Stimulated activated CD8-positive, alpha-beta memory T cell treated with anti-CD3 and anti-CD28 coated beads, Interleukin-15, amount 100 ng/mL, for 48 hours (primary cell): ENCODE data around the gene SLC35G2.
"Not testable (repeated sequence)": the region's sequence is repeated elsewhere in the genome, so short reads cannot be mapped to it uniquely, and the experiment has no call there.

Experiments used
- DNase-seq, 2 donors: peaks; one replicate each; pipeline ENCODE4 v3.0.0-alpha.2; 2020; ENCODE audit warnings: low read depth in 2 of 2

Gene SLC35G2

GRCh38 chr3:136835089-136835812 lies 16.3 kb downstream of the SLC35G2 start:
- no peak for DNase-seq

DNA sequence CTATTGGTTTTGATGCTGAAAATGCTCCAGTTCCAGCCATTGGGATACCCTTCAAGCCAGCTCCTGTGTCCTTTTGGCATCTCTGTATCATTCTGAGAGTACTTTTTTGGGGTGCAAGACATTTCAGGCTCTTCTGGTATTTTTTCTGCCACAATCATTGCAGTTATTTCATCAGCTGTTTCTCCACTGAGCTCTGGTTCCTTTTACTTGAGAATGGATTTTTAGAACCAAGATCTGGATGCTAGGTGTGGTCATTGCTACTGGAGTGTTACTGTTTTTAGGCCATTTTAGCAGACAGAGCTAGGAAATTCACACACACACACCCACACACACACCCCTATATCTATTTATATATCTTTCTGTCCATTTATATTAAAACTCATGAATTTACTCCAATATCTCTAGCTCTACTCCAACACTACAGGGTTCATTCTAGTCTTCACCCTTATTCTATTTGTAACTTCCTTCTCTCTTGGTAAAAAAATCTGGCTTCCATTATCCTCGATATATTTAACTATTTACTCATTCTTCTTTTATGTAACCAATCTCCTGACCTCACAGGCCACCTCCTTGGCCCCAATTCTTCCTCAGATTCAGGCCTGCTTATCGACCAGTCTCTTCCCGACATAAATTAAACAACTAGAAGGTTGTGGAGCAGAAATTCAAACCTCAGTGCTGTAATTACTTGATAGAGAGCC lies 17.0 kb downstream of the SLC35G2 start:
- DNase-seq, result no peak

DNA sequence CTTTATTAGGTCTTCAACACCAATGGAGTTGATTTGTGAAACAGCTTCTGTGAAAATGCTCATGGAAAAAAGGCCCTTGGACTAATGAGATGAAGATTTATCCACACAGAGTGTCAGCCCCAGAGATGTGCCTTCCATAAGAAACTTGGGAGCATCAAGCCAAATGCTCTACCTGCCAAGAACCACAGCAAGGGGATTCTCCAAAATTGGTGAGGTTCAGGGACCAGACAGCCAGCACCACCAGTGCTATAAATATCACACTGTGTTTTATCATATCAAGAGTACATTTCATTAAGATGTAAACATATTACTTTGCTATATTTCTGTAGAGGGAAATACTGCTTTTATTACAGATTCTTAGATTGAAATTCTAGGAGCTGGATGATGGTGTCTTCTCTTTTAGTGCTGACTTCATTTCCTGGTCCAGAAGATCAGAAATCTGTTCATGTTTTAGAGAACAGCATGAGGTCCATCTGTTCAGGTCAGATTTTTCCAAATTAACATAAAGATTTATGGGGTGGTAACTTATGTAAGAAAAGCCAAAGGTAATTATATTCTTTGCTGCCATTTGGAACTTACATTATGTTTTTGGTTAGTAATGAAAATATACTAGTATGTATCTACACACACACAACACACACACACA lies 17.7 kb downstream of the SLC35G2 start:
- no peak for DNase-seq

DNA sequence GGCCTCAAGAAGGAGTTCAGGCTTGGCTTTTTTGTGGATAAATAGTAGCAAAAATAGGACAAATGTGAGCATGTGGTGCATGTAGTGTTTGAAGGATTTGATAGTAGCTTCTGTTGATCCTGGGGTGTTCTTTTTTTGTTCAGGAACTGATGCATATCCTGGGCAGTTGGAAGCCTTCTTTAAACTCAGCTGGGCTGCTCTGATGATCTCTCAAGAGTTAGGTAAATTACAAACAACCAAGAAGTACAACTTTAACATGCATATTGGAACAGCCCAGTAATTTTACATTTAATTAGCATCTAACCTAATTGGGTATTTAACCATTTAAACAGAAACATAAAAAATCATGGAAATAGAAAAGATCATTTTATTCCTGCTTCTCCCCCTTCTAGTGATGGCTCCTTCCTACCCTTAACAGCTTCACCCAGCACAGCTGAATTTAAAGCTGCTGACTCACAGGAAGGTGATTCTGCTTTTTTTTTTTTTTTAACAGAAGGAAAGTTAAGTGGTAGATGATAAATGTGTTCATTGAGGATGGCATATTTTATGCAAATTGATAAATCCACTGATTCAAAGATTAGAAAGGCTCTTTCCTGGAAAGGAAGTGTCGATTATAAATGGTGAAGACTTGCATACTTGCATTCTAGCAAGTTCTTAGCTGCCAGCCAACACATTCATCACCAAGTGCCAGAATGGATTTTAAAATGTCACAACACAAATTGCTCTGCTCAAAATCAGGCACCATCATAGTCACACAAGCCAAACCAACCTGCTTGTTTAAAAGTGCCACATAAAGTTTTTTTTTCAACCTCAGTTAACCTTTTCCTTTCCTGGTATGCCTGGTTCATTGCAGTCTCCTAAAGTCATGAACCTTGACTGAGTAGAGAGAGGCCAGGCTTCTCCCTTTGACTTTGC lies 20.0 kb downstream of the SLC35G2 start:
- DNase-seq, result no peak

DNA sequence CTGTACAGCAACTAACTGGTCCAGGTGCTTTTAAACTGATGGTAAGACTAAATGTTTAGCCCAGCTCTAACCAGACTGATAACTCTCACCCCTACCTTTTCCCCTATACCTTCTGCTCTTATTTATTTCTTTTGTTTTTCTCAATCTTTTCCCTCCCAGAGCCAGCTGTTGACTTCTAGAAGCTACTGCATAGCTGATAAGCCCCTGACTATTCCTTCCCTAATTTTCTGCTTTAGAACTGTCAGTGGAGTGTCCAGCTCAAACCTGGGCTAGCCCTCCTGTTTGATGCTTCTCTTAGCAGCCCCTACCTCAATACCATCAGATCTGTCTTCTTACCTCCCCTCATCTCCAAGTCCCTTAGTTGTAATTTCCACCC lies 20.6 kb downstream of the SLC35G2 start:
- DNase-seq, result no peak

DNA sequence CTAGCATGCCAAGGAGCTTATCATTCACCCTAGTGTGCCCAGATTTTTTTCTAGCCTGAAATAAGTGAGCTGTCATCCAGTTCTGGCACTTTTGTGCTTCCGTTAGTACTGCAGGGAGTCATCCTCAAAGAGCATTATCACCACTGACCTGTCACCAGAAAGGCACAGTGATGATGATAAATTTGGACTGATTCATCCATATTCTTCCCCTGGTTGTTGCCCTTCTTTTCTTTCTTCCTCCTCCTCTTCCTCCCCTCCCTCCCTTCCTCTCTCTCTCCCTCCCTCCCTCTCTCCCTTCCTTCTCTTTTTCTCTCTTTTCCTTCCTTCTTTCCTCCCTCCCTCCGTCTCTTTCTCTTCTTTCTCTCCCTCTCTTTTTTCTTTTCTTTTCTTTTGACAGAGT lies 21.3 kb downstream of the SLC35G2 start:
- no peak for DNase-seq

DNA sequence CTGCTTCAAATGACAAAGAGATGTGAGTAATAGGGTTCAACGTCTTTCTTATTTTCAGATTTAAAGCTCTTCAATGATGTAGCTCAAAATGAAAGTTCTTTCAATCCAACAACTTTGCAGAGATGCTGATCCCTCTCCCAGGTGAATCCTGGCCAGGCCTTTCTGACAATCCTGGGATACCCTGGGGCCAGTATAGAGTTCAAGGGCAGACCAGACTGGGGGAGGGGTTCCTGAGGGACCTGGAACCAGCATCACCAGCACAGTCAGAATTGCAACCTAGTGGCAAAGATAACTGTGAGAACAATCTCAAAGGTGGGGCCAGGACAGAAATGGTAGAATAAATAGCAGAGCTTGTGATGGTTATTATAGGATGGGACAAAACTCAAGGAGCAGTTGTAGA lies 23.4 kb downstream of the SLC35G2 start:
- no peak for DNase-seq

GRCh38 chr3:136844724-136845123 lies 25.8 kb downstream of the SLC35G2 start:
- DNase-seq, result no peak

- no peak for DNase-seq
These were observed 33.3 kb downstream of the SLC35G2 start for GRCh38 chr3:136852180-136852579.

GRCh38 chr3:136856665-136857064 lies 37.7 kb downstream of the SLC35G2 start:
- no peak for DNase-seq

GRCh38 chr3:136858381-136858780 lies 39.5 kb downstream of the SLC35G2 start:
- DNase-seq, result no peak

GRCh38 chr3:136860541-136860940 lies 41.6 kb downstream of the SLC35G2 start:
- no peak for DNase-seq

- DNase-seq, result peak; percentile 98
These were observed 43.1 kb downstream of the SLC35G2 start, which contains the start of gene NCK1 for GRCh38 chr3:136861890-136862616. Gene NCK1 (plus strand): TSS chr3:136862208. CDS start chr3:136928002, 65,794 bp downstream.

GRCh38 chr3:136862617-136863322 lies 43.8 kb downstream of the SLC35G2 start:
- peak; percentile 24 to 37 for DNase-seq

DNA sequence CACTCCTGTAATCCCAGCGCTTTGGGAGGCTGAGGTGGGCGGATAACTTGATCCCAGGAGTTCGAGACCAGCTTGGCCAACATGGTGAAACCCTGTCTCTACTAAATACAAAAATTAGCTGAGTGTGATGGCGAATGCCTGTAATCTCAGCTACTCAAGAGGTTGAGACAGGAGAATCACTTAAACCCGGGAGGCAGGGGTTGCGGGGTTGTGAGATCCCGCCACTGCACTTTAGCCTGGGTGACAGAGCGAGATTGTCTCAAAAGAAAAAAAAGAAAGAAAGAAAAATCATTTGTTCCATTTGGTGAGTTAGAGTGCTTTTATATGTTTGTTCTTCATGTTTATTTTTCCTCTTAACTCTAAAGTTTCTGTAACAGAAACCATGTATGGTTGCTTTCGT lies 50.4 kb downstream of the SLC35G2 start:
- no peak for DNase-seq

GRCh38 chr3:136872258-136872657 lies 53.3 kb downstream of the SLC35G2 start:
- DNase-seq, result not testable (repeated sequence)

GRCh38 chr3:136879510-136879909 lies 60.6 kb downstream of the SLC35G2 start:
- DNase-seq, result not testable (repeated sequence)

GRCh38 chr3:136882571-136882970 lies 63.6 kb downstream of the SLC35G2 start:
- DNase-seq, result no peak

GRCh38 chr3:136883967-136884720 lies 65.2 kb downstream of the SLC35G2 start:
- no peak for DNase-seq
